ENCODE data around the gene TBC1D16.

The TBC1D16 gene

GRCh38 chr17:79937391-79938335 lies 98.0 kb downstream of the TBC1D16 start:
- no peak for DNase-seq (ENCODE audit: low spot score)

- DNase-seq (ENCODE audit: low spot score) = no peak
Measured at GRCh38 chr17:79936641-79937381, 98.9 kb downstream of the TBC1D16 start.

- DNase-seq (ENCODE audit: low spot score) = no peak
Measured at GRCh38 chr17:79936050-79936449, 99.6 kb downstream of the TBC1D16 start.

- no peak for DNase-seq (ENCODE audit: low spot score)
Measured at GRCh38 chr17:79935197-79935885, 100.3 kb downstream of the TBC1D16 start.

GRCh38 chr17:79934653-79934970 lies 101.1 kb downstream of the TBC1D16 start:
- DNase-seq (ENCODE audit: low spot score) = no peak

- DNase-seq (ENCODE audit: low spot score) = peak; percentile 53
Measured at GRCh38 chr17:79933863-79934652, 101.6 kb downstream of the TBC1D16 start.

GRCh38 chr17:79932451-79933306 lies 103.0 kb downstream of the TBC1D16 start:
- peak; percentile 43 for DNase-seq (ENCODE audit: low spot score)

GRCh38 chr17:79931817-79932309 lies 103.8 kb downstream of the TBC1D16 start:
- peak; percentile 47 for DNase-seq (ENCODE audit: low spot score)

- peak; percentile 18 for DNase-seq (ENCODE audit: low spot score)
Measured at GRCh38 chr17:79930877-79931816, 104.5 kb downstream of the TBC1D16 start.

- no peak for DNase-seq (ENCODE audit: low spot score)
Measured at GRCh38 chr17:79930062-79930876, 105.4 kb downstream of the TBC1D16 start.

GRCh38 chr17:79929257-79930061 lies 106.2 kb downstream of the TBC1D16 start:
- no peak for DNase-seq (ENCODE audit: low spot score)

GRCh38 chr17:79928502-79929256 lies 107.0 kb downstream of the TBC1D16 start:
- no peak for DNase-seq (ENCODE audit: low spot score)

- DNase-seq (ENCODE audit: low spot score) = no peak
Measured at GRCh38 chr17:79927688-79928501, 107.8 kb downstream of the TBC1D16 start.

- DNase-seq (ENCODE audit: low spot score) = no peak
Measured at GRCh38 chr17:79927136-79927661, 108.5 kb downstream of the TBC1D16 start.

- no peak for DNase-seq (ENCODE audit: low spot score)
Measured at GRCh38 chr17:79926605-79927135, 109.0 kb downstream of the TBC1D16 start.

Data from LoVo (cell line).